K562 (cell line): ENCODE data around the gene OGFR. TPM values are rescaled to one million over a fixed set of nuclear protein-coding genes. Genes with fewer than 3 reads are reported as not detected.

ENCODE experiments used
- ATAC-seq: fragments of 200-7000 bp; cut with Tn5 transposase; 3 replicates; pipeline ENCODE4 v1.9.1; 2020; ENCODE audit warnings: moderate library complexity
- BruUV-seq: library from RNA; stranded (reverse); fragments of 400-500 nt; replicated peaks from 2 replicates; lab custom pipeline; 2021; lab: Mats Ljungman, UMichigan
- CTCF ChIA-PET: fragments of 300-600 bp; formaldehyde crosslinking; extraction: SDS; loops from one replicate; lab custom pipeline; 2021; ENCODE audit warnings: low intra/inter-chr PET ratio; lab: Yijun Ruan, JAX
- POLR2A ChIA-PET: fragments of 300-600, 350-650 bp; sonication (Branson Sonifier 250); formaldehyde crosslinking; extraction: SDS; loops from one replicate; lab custom pipeline; 2021; ENCODE audit warnings: antibody characterized with exemption, inconsistent platforms; lab: Yijun Ruan, JAX
- DNase-seq, 4 experiments: peaks; one replicate each; pipeline versions ENCODE4 v3.0.0 to v3.0.0-alpha.2; 2011 to 2018; ENCODE audit warnings: low spot score in 3 of 4, mixed read lengths in 3 of 4; ENCODE audit errors: extremely low read depth in 1 of 4
- FAIRE-seq: peaks from 2 replicates; lab custom pipeline; 2011; peaks lifted over from hg19 to GRCh38; lab: Jason Lieb, UNC
- H2AFZ ChIP-seq: 2 replicates; pipeline ENCODE4 v1.6.0; 2011; ENCODE audit warnings: low read depth, low read length, control low read depth, inconsistent platforms
- H3K27ac ChIP-seq: fragments of 200-600 bp; 3 replicates; pipeline ENCODE4 v1.8.0; 2011; ENCODE audit warnings: low read depth, mild to moderate bottlenecking, control low read depth, inconsistent platforms, low read length, moderate library complexity, mixed read lengths; ENCODE audit errors: extremely low read depth
- H3K27me3 ChIP-seq, 2 experiments: fragments of 300-600 bp in 1 of 2; 2 replicates in 1 of 2; 3 replicates in 1 of 2; pipeline versions ENCODE4 v1.6.0 to v1.8.0; 2011; ENCODE audit warnings: inconsistent platforms in 2 of 2, low read length in 2 of 2, mild to moderate bottlenecking in 1 of 2, mixed read lengths in 1 of 2, moderate library complexity in 1 of 2; ENCODE audit not compliant: control insufficient read depth in 2 of 2, insufficient read depth in 2 of 2
- H3K36me3 ChIP-seq: fragments of 300-600 bp; 3 replicates; pipeline ENCODE4 v1.8.0; 2011; ENCODE audit warnings: mild to moderate bottlenecking, low read length, inconsistent platforms; ENCODE audit not compliant: control insufficient read depth, insufficient read depth
- H3K4me1 ChIP-seq, 2 experiments: fragments of 200-600 bp in 1 of 2; replicated peaks in 1 of 2; 2 replicates in 1 of 2; 3 replicates in 1 of 2; pipeline versions ENCODE4 v1.5.1 to v1.8.0; 2011; ENCODE audit warnings: inconsistent platforms in 2 of 2, low read length in 2 of 2, mild to moderate bottlenecking in 1 of 2, mixed read lengths in 1 of 2, moderate library complexity in 1 of 2; ENCODE audit not compliant: control insufficient read depth in 2 of 2, insufficient read depth in 2 of 2
- H3K4me2 ChIP-seq: 2 replicates; pipeline ENCODE4 v1.6.1; 2011; ENCODE audit warnings: low read length, control low read depth, inconsistent platforms, mixed read lengths; ENCODE audit not compliant: insufficient read depth
- H3K4me3 ChIP-seq: fragments of 200-600 bp; sonication (generic), shearing (Covaris generic); 2 replicates; pipeline ENCODE4 v1.5.1; 2016; ENCODE audit warnings: control low read depth, inconsistent platforms
- H3K79me2 ChIP-seq: fragments of 200-600 bp; 3 replicates; pipeline ENCODE4 v1.8.0; 2011; ENCODE audit warnings: low read length, inconsistent platforms; ENCODE audit not compliant: control insufficient read depth, insufficient read depth
- H3K9ac ChIP-seq, 2 experiments: 2 replicates each; pipeline versions ENCODE4 v1.6.0 to v1.6.1; 2011; ENCODE audit warnings: low read depth in 2 of 2, low read length in 2 of 2, control low read depth in 1 of 2, inconsistent platforms in 1 of 2, mild to moderate bottlenecking in 1 of 2, mixed read lengths in 1 of 2; ENCODE audit not compliant: insufficient read depth in 1 of 2
- H3K9me1 ChIP-seq: one replicate; pipeline ENCODE4 v1.6.0; 2011; ENCODE audit warnings: inconsistent platforms, mild to moderate bottlenecking, low read length, moderate library complexity; ENCODE audit not compliant: control insufficient read depth, insufficient read depth
- H3K9me3 ChIP-seq: replicated peaks from 2 replicates; pipeline ENCODE4 v1.5.1; 2011; ENCODE audit warnings: low read depth, low read length, inconsistent platforms; ENCODE audit not compliant: control insufficient read depth, insufficient read depth
- H4K20me1 ChIP-seq: replicated peaks from 2 replicates; pipeline ENCODE4 v1.6.1; 2011; ENCODE audit warnings: low read length, inconsistent platforms, mixed read lengths; ENCODE audit not compliant: control insufficient read depth, insufficient read depth
- ARID2 ChIP-seq: fragments of 450-650 bp; IDR thresholded peaks from 2 replicates; pipeline ENCODE4 v1.6.1; 2017; ENCODE audit warnings: antibody characterized with exemption, mild to moderate bottlenecking
- CBX2 ChIP-seq: fragments of 200-600 bp; sonication (generic); IDR thresholded peaks from one replicate; pipeline ENCODE4 v1.6.1; 2012; ENCODE audit warnings: mild to moderate bottlenecking, low read length, inconsistent platforms; ENCODE audit not compliant: insufficient read depth, poor library complexity, severe bottlenecking
- GABPB2 ChIP-seq: fragments of 250-450 bp; sonication (Bioruptor Pico); conservative IDR thresholded peaks from 2 replicates; pipeline ENCODE4 v1.5.1; 2021; ENCODE audit warnings: mild to moderate bottlenecking
- KDM1A ChIP-seq, 2 experiments: fragments of 450-650 bp; IDR thresholded peaks; 2 replicates each; pipeline ENCODE4 v1.6.1; 2016; ENCODE audit warnings: mild to moderate bottlenecking in 2 of 2
- POLR2G ChIP-seq: fragments of 200-400 bp; formaldehyde crosslinking; IDR thresholded peaks from 2 replicates; pipeline ENCODE4 v1.6.1; 2017; ENCODE audit warnings: low read depth, mild to moderate bottlenecking, antibody characterized with exemption, low read length, moderate library complexity
- RBFOX2 ChIP-seq: fragments of 200-400 bp; formaldehyde crosslinking; IDR thresholded peaks from 2 replicates; pipeline ENCODE4 v1.6.1; 2017; ENCODE audit warnings: low read depth, mild to moderate bottlenecking, low read length, moderate library complexity
- STAT6 ChIP-seq: sonication (generic); formaldehyde crosslinking; IDR thresholded peaks from 2 replicates; pipeline ENCODE4 v1.8.1; 2023; ENCODE audit warnings: mild to moderate bottlenecking, missing genetic modification reagents
- SUPT5H ChIP-seq: fragments of 450-650 bp; IDR thresholded peaks from 2 replicates; pipeline ENCODE4 v1.6.1; 2016
- ZBTB1 ChIP-seq: sonication (generic); formaldehyde crosslinking; IDR thresholded peaks from 2 replicates; pipeline ENCODE4 v1.8.1; 2023; ENCODE audit warnings: missing genetic modification reagents, low read depth, mild to moderate bottlenecking, borderline replicate concordance
- ZBTB11 ChIP-seq, 3 experiments: fragments of 200-800 bp in 1 of 3; fragments of 250-450 bp in 1 of 3; fragments of 450-650 bp in 1 of 3; sonication (Bioruptor Pico) in 1 of 3; sonication (Bioruptor generic) in 1 of 3; formaldehyde crosslinking in 1 of 3; IDR thresholded peaks; 2 replicates each; pipeline versions ENCODE4 v1.6.1 to v1.8.0; 2016 to 2022; ENCODE audit warnings: mild to moderate bottlenecking in 2 of 3, missing genetic modification characterization in 2 of 3, missing compliant biosample characterization in 1 of 3, moderate library complexity in 1 of 3
- ZFP36 ChIP-seq: fragments of 150-350 bp; IDR thresholded peaks from 2 replicates; pipeline ENCODE4 v1.6.1; 2018; ENCODE audit warnings: low read length, low read depth; ENCODE audit not compliant: partially characterized antibody
- WGBS: fragments of 100-300 bp; shearing (Covaris generic); methylation state at CpG from one replicate; pipeline ENCODE4 v1.1.6; 2016; ENCODE audit warnings: low coverage, mixed read lengths; ENCODE audit not compliant: insufficient coverage; ENCODE audit errors: missing lambda C conversion rate; 5-methylcytosine and 5-hydroxymethylcytosine counted together
- in situ Hi-C: fragments of 300-500 bp; cut with MboI; formaldehyde crosslinking; loops from 4 replicates; pipeline ENCODE4 v1.15.0; 2018; ENCODE audit warnings: inconsistent platforms, mixed read lengths
- intact Hi-C: fragments of 100-400 bp; cut with micrococcal nuclease; formaldehyde crosslinking; loops from 2 replicates; pipeline ENCODE4 v1.14.2; 2022
- polyA plus RNA-seq, 8 experiments: library from polyadenylated mRNA; depleted of rRNA in 4 of 8; stranded (reverse) in 5 of 8; unstranded in 3 of 8; fragments of >200 nt; fragmentation: Nextera tagmentation in 2 of 8; fragmentation: Illumina TruSeq in 1 of 8; extraction: Ambion mirVana in 2 of 8; extraction: Trizol in 1 of 8; gene quantifications; 2 replicates each; pipeline versions ENCODE4 v1.2.1 to v1.2.3, GENCODE V29; 2011 to 2014; ENCODE audit warnings: inconsistent platforms in 1 of 8, missing spikeins in 1 of 8
- total RNA-seq, 7 experiments: library from RNA; depleted of rRNA in 6 of 7; stranded (reverse); fragments of >200 nt in 6 of 7; fragmentation: Illumina TruSeq in 2 of 7; extraction: Trizol in 2 of 7; gene quantifications; 2 replicates each; pipeline versions ENCODE4 v1.2.1 to v1.2.3, GENCODE V29; 2011 to 2021; ENCODE audit warnings: low replicate concordance in 1 of 7

OGFR gene
- total and polyA plus RNA-seq, 9 of the 15 experiments (the other 6 are each of a cell fraction or from before 2014, with no cell fraction given) = 0.39 to 56.3 (median 17.5) TPM

GRCh38 chr20:62768551-62769287 lies 35.9 kb upstream of the OGFR start (continued):
- TF ChIP-seq ARID2 (peak; percentile 85; the same call in 1 of the 2 replicates), KDM1A (IDR thresholded peaks at IDR 0.05) (peak in 1 of 2 experiments; percentile 97; a peak in 2 of 4 replicates), SUPT5H (0 out of 2 replicates have a peak, but pooled peaks have one; percentile 30)

- ChIA-PET POLR2A (interaction anchor here (0.6 to 1.1 kb wide), 3 partner anchors 10 to 232 kb away, joined by 3 to 5 read pairs (median 3); no protein-coding TSS in a partner anchor), CTCF (no interaction called here)
- no peak for DNase-seq
- H3K9ac ChIP-seq = peak overlapping the region in 1 of 2 experiments; percentile 14; a peak in 1 of 4 replicates
- H3K27ac ChIP-seq = no peak overlapping the region
- H3K9me1 ChIP-seq = peaks cover 4% of the 10 kb centered on the region
- in situ Hi-C loops (no loop called here), intact Hi-C loops (no loop called here)
- no peaks in the 10 kb centered on the region for H3K36me3 ChIP-seq
- TF ChIP-seq RBFOX2 = peak; percentile 19
- TF ChIP-seq STAT6 (CRISPR knock-in tag) = no peak
- TF ChIP-seq ZBTB1 = no peak
- no peak for TF ChIP-seq CBX2
- TF ChIP-seq POLR2G = peak; percentile 41
- no peak for TF ChIP-seq ZBTB11 (CRISPR knock-in tag; IDR thresholded peaks at IDR 0.05)
- no peak for TF ChIP-seq GABPB2 (CRISPR knock-in tag)
- no peak for TF ChIP-seq ZFP36
- ATAC-seq = no peak
- 32% methylated on average over 16 of the region's 16 CpGs for WGBS
- no TSS peak for BruUV-seq
- H3K4me3 ChIP-seq = no peak overlapping the region
- H3K9me3 ChIP-seq = no peaks in the 10 kb centered on the region
- no peak for FAIRE-seq
- no peaks in the 10 kb centered on the region for H3K79me2 ChIP-seq
- H3K4me2 ChIP-seq = no peak overlapping the region
- peaks cover 19% of the 10 kb centered on the region for H4K20me1 ChIP-seq
- no peak overlapping the region for H2AFZ ChIP-seq
- H3K4me1 ChIP-seq = peaks cover 0 to 54% of the 10 kb centered on the region in 2 experiments; a peak in 3 of 5 replicates
- H3K27me3 ChIP-seq = peaks cover 0 to 18% of the 10 kb centered on the region in 2 experiments; a peak in 3 of 5 replicates
Measured at GRCh38 chr20:62769346-62770071, 35.1 kb upstream of the OGFR start.
